GM18505 (cell line): ENCODE measurements around the gene KCNH2.
"Not testable (repeated sequence)": the region's sequence is repeated elsewhere in the genome, so short reads cannot be mapped to it uniquely, and the experiment has no call there.

Source experiments
- ATAC-seq: cut with Tn5 transposase; IDR thresholded peaks from one replicate; pipeline ENCODE4 v1.9.1; 2021; ENCODE audit not compliant: unreplicated experiment
- POLR2A ChIP-seq: IDR thresholded peaks from 4 replicates; pipeline ENCODE4 v1.6.1; 2011; ENCODE audit warnings: borderline replicate concordance; ENCODE audit not compliant: insufficient read depth, insufficient read length; ENCODE audit errors: extremely low read depth

KCNH2 gene

DNA sequence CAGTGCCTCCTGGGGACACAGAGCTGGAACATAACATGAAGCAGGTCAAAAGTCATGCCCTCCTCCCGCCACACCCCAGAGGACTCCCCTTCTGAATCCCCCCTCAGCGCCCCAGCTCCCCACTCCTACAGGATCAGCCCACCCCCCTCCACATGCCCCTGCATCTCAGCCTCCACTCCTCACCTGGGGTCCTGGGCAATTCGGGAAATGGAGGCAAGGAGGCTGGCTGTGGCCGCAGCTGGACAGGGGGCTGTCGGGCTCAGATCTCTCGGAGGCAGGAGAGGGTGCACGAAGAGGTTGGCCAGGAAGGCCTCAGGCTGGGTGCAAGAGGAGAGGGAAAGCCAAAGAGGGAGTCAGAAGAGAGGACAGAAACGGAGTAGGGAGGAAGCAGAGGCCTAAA is 38.4 kb upstream of the KCNH2 start:
- no peak for ATAC-seq
- TF ChIP-seq POLR2A = no peak

DNA sequence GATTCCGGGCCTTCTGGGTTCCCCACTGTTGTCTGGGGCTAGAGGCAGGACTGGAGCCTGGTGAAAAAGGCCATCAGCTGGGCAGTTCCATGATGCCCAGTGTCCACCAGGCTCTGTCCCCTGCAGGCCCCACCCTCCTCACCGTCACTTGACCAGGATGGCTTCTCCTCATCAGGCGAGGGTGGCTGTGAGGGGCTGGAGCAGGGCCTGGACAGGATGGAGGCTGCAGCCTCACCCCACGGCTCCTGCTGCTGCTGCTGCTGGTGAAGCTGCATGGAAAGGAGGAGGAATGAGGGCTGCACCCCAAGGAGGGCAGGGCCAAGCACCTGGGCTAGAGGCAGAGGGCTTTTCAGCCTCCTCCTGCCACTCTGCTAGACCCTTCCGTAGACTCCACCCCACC is 37.8 kb upstream of the KCNH2 start:
- TF ChIP-seq POLR2A = no peak
- ATAC-seq = no peak

DNA sequence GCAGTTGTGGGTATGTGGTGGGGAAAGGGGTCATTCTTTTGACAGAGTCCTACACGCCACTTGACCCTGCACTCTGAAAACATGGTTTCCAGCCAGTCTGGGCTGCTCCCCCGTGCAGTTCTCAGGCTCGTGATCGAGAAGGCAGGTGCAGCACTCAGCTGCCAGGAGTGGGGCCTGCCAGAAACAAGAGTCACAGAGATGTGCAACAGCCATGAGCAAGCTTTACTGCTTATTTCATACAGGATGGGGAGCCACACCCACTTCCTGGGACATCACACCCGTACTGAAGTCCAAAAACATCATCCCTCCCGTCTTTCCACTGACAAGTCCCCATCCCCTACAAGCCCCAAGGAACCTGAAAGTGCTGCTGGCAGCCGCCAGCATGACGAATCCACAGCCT is 36.8 kb upstream of the KCNH2 start:
- no peak for ATAC-seq
- no peak for TF ChIP-seq POLR2A

DNA sequence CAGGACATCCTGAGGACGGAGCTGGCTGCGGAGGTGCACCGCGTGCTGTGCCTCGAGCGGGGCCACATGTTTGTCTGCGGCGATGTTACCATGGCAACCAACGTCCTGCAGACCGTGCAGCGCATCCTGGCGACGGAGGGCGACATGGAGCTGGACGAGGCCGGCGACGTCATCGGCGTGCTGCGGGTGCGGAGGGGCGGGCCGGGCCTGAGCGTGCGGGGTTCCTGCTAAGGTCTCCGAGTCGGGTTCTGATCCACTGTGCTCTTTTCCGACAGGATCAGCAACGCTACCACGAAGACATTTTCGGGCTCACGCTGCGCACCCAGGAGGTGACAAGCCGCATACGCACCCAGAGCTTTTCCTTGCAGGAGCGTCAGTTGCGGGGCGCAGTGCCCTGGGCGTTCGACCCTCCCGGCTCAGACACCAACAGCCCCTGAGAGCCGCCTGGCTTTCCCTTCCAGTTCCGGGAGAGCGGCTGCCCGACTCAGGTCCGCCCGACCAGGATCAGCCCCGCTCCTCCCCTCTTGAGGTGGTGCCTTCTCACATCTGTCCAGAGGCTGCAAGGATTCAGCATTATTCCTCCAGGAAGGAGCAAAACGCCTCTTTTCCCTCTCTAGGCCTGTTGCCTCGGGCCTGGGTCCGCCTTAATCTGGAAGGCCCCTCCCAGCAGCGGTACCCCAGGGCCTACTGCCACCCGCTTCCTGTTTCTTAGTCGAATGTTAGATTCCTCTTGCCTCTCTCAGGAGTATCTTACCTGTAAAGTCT is 35.8 kb upstream of the KCNH2 start:
- no peak for TF ChIP-seq POLR2A
- ATAC-seq = peak; percentile 47

DNA sequence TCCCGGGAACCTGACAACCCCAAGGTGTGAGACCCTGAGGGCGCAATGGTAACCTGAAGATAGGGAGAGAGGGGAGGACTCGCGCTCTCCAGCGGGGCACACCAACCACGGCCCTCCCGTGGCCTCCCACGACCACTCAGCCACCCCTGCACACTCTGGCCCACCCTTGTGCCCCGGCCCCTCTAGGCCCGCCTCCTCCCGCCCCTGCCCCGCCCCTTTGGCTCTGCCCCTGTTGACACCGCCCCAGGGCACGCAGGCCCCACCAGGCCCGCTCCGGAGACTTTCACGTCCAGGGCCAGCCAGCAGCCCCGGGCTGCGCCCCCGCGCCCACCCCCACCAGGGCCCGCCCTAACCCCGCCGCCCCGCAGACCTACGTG is 35.2 kb upstream of the KCNH2 start:
- no peak for TF ChIP-seq POLR2A
- no peak for ATAC-seq

DNA sequence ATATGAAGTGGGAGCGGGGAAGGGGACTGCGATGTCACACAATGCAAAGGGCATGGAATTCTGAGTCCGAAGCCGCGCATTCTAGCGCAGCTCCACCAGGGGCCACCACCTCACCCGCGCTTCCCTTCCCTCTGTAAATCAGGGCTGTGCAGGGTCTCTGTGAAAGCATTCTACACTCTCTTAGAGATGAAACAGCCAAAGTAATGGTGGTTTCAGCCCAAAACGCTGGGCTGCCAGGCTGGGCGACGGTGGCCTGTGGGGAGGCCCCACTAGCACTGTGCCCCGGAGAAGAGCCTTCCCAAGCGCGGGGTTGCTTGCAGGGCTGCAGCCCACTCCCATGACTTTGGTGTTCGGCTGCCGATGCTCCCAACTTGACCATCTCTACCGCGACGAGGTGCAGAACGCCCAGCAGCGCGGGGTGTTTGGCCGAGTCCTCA is 34.8 kb upstream of the KCNH2 start:
- no peak for ATAC-seq
- no peak for TF ChIP-seq POLR2A

DNA sequence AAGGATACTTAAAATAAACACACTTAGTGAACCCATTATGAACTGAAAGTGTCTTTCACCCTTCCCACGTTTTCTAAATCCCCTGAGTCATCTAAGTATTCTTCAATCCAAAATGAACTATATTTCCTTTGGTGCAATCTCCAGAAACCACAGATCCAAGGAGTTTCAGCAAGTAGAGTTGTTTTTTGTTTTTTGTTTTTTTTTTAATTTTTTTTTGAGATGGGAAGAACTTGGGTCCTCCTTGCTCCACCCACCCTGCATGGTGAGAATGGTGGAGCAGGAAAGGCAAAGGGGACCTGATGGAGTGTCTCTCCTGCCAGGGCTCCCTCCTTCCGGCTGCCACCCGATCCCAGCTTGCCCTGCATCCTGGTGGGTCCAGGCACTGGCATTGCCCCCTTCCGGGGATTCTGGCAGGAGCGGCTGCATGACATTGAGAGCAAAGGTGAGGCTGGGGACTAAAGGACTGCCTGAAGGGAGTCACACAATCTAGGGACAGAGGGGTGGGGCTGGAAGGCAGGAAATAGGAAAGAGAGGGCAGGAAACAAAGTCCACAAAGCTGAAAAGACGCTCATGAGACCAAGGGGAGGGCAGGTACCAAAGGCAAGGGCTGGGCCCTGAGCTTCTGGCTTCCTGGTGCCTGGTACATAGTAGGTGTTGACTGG is 34.0 kb upstream of the KCNH2 start:
- no peak for TF ChIP-seq POLR2A
- no peak for ATAC-seq

DNA sequence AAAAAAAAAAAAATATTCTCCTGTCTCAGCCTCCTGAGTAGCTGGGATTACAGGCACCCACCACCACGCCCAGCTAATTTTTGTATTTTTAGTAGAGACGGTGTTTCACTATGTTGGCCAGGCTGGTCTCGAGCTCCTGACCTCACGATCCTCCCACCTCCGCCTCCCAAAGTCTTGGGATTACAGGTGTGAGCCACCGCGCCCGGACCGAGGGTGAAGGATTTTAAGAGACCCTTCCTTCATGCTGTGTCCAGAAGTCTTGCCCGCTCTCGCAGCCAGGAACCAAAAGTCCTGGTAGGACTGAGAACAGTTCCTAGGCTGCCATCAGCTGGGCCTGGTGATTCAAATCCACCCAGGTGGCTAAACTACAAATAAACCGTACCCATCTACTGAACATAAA is 33.5 kb upstream of the KCNH2 start:
- ATAC-seq = not testable (repeated sequence)

DNA sequence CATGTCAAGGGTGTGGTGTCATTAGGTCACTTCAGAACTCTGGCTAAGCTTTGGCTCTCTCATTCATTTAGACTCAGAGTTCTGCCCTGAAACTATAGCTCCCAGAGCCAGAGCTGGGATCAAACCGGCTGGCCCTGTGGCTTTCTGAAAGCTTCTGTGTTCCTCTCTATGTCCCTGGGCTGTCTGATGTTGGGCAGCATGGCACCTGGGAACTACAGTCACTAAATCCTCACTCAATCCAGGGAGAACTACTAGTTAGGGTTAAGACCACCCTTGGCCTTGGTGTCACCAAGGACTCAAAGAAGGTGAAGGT is 32.9 kb upstream of the KCNH2 start:
- TF ChIP-seq POLR2A = no peak
- ATAC-seq = no peak

DNA sequence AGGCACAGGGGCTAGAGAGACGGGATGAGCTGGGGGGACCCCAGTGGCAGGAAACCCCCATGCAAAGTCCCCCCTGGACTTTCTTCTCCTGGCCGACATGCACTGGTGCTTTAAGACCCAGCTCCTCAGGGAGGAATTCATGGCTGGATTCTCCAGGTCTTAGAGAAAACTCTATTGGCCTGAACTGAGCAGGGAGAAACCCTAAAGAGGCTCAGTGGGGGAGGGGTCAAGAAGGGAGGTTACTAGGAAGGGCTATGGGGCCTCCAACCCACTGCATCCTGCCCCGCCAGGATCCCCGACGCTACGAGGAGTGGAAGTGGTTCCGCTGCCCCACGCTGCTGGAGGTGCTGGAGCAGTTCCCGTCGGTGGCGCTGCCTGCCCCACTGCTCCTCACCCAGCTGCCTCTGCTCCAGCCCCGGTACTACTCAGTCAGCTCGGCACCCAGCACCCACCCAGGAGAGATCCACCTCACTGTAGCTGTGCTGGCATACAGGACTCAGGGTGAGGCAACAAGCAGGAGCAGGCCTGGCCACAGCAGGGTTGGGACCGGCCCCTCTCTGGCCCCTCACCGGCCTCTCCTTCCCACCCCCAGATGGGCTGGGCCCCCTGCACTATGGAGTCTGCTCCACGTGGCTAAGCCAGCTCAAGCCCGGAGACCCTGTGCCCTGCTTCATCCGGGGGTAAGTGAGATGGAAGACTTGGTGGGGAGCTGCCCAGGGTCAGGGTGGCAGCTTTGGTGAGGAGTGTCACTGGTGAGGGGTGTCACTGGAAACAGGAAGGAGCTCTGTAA is 32.4 kb upstream of the KCNH2 start:
- ATAC-seq = no peak
- no peak for TF ChIP-seq POLR2A

DNA sequence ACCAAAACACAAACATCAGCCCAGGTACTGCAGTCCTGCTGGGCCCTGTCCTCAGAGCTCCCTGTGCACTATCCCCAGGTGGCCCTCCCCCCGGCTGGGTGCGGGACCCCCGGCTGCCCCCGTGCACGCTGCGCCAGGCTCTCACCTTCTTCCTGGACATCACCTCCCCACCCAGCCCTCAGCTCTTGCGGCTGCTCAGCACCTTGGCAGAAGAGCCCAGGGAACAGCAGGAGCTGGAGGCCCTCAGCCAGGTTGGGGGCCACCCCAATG is 31.9 kb upstream of the KCNH2 start:
- no peak for ATAC-seq
- no peak for TF ChIP-seq POLR2A

DNA sequence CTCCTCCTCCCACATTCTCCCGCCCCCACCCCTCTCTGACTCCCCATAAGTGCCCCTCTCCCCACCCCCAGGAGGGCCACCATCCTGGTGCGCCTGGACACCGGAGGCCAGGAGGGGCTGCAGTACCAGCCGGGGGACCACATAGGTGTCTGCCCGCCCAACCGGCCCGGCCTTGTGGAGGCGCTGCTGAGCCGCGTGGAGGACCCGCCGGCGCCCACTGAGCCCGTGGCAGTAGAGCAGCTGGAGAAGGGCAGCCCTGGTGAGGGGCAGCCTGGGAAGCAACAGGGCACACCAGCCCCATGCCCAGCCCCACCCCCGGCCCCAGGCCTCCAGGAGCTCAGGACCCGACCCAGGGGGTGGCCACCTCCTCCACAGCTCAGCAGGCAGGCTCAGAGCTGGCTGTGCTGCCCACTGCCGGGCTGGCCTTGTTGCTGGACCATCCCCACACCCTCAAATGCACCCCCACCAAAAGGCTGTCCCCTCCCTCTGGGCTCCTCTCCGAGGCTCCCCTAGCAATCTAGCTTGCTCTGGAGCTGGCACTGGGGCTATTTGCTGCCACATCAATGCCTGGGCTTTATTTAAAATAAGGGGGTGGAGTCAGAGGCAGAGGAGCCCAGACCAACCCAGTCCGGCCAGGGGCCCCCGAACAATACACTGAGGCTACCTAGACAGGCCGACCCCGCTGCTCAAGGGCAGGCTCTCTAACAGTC is 31.4 kb upstream of the KCNH2 start:
- no peak for TF ChIP-seq POLR2A
- no peak for ATAC-seq

DNA sequence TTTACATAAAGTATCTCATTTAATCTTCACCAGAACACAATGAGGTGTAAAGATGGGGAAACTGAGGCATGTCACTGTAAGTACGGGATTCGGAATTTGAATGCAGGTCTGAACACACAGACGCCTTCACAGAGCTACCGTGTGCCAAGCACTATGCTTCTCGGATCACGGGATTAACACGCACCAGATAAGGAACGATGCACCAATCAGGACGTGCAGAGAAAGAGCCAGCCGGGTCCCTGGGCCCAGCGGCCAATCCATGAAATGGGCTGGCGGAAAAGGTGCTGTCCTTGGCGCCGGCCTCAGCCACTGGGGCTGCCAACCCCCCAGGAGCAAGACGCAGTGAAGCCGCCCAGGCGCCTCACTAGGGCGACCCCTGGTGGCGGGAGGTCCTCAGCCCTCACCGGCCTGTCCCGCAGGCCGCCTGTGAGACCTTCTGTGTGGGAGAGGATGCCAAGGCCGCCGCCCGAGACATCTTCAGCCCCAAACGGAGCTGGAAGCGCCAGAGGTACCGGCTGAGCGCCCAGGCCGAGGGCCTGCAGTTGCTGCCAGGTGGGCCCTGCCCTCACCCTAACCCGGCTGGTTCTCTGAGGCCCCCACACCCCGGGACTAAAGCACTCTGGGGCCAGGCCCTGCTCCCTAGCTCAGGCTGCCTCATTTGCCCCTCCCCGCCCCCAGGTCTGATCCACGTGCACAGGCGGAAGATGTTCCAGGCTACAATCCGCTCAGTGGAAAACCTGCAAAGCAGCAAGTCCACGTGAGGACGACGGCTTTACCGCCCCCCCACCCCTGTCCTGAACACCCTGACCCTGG is 30.6 kb upstream of the KCNH2 start:
- ATAC-seq = peak; percentile 78
- TF ChIP-seq POLR2A = no peak

DNA sequence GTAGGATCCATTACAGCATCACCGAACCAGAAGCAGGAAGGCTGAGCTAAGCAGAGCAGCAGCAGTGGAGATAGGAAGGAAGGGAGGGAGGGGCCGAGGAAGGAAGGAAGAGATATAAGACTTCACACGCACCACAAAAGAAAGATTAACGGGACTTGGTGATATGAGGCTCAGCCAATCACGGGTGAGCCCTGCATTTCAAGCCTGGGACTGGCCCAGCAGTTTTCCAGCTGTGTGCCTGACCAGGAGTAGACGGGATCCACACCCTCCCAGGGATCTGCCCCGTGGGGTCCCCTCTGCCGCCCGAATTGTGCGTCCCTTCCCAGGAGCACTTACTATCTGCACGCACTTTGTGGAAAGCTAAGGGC is 30.0 kb upstream of the KCNH2 start:
- ATAC-seq = no peak
- TF ChIP-seq POLR2A = no peak

DNA sequence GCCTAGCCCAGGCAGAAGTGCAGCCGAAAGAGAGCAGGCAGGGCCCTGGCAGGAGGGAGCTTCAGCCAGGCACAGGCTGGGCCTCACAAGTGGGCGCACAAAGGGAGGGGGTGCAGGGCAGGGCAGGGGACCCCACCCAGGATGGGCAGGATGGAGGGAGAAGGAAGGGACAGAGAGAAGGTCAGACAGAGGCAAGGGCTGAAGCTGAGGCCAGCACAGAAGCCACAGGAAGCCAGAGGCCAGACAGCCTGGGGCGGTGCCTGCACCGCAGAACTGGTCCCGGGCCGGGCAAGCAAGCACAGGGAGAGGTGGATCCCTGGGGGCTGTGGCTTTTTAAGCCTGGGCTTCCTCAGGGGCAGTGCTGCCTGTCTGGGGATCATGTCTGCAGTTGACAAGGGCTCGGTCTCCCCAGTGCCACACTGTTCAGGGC is 29.4 kb upstream of the KCNH2 start:
- no peak for TF ChIP-seq POLR2A
- ATAC-seq = no peak
